HG02588 (cell line): Measurements from ENCODE around the gene FOXL3.

ENCODE experiments used
- ATAC-seq: cut with Tn5 transposase; IDR thresholded peaks from one replicate; pipeline ENCODE4 v1.9.1; 2021; ENCODE audit warnings: mild to moderate bottlenecking, moderate library complexity; ENCODE audit not compliant: unreplicated experiment

Gene FOXL3

DNA sequence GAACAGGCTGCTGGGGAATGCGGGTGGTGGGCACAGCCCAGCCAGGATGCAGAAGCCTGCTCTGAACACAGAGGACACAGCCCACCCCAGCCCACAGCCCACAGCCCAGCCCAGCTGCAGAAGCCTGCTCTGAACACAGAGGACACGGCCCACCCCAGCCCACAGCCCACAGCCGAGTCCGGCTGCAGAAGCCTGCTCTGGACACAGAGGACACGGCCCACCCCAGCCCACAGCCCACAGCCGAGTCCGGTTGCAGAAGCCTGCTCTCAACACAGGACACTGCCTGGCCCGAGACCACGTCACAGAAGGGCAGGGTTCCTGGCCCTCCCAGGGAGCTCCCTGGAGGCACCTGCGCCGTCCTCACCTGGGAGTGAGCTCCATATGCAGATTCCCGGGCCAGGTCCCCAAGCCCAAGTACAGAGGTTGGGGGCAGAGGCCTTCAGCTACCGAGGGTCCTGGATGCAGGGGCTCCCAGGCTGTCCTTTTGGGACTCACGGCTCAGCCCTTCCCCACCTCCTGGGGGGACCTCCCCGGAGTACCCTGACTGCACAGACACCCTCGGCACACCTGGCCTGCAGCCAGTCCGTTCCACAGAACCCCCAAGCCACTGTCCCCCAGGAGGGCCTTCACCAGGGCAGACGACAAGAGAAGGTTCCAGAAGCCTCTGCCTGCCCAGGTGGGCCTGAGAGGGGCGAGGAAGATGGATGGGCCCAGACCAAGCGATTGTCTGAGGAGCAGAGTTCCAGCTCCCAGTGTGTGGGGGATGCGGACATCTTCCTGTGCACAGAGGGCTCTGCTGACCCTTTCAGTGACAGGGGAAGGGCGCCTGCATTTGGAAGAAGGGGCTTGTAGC is 23.7 kb upstream of the FOXL3 start:
- ATAC-seq, result no peak

DNA sequence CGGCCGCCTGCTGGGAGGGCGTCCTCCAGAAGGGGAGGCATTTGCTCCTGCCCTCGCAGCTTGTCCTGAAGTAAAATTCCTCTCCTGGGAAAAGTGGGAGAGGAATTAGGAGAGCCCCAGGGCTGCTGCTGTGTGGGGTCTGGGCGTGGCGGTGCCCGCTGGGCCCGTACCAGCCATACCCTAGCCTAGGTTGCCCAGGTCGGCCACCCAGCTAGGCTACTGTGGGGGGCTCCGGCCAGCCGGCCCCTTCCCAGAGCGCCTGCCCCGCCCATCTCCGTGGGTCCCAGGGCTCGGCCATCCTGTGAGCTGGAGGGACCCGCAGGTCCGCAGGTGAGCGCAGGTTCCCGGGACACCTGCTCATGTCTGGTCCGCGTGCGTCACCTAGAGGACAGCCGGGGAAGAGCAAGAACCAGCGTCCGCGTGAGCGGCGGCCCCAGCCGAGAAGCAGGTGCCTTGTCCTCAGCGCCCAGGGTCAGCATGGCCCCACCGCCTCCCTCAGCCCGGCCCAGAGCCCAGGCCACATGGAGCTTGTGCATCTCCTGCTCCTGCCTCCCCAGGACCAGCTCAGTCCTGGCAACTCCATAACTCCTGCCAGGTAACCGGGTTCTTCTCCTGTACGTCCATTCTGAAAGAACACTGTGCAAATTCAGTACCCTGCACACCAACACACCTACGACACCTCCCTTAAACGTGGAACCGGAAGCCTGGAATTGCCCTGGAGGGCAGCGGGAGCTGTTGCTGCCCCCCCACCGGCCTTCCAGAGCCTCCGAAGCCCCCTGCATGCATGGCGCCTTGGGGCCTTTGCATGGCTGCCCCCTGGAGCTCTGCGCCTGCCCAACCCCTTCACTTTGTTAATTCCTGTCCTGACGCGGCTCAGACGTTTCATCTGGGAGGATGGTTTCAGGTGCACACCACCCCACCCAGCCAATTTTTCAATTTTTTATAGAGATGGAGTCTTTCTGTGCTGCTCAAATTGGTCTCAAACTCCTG is 22.8 kb upstream of the FOXL3 start:
- no peak for ATAC-seq

DNA sequence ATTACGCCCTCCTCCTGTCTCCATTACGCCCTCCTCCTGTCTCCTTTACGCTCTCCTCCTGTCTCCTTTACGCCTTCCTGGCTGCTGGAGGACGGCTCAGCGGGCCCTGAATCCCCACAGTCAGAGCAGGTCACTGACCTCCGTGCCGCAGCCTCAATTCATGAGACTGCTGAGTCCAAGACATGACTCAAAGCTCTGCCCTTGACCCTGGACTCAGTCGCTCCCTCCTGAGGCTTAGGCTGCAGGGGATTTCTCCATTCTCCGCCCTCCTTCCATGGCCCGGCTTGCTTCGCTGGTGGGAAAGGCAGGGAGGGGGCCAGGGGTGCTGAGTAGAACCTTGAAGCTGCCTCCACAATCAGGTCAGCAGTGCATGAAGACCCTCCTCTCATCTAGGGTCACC is 21.0 kb upstream of the FOXL3 start:
- ATAC-seq, result no peak

GRCh38 chr7:269721-270120 is 20.2 kb upstream of the FOXL3 start:
- ATAC-seq, result no peak

GRCh38 chr7:270351-270983 is 19.5 kb upstream of the FOXL3 start:
- no peak for ATAC-seq

DNA sequence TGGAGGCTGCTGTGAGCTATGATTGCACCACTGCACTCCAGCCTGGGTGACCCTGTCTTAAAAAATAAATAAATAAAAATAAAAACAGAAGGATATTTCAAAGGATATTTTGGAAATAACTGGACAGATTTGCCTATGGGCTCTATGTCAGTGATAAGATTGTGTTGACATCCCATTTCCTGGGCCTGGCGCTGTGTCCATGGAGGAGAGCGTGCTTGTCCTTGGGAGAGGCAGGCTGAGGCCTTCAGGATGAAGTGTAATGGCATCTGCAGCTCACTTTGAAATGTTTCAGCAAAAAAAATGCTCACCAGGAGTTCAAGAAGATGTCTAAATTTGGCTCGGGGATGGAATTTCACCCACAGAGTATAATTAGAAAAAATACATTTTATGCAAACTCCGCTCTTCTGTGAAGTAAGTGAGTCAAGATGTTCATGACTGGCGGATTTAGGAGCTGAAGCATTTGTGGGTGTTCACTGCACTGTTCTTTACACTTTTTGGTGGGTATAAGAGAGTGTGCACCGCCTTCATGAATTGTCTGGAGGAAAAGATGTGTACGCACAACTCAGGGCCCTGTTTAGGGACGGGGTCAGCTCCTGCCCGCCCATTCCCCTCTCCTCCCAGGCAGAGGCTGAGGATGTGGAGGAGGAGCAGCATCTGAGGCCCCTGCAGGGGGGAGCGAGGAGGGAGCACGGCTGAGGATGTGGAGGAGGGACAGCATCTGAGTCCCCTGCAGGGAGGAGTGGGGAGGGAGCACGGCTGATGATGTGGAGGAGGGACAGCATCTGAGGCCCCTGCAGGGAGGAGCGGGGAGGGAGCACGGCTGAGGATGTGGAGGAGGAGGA is 18.5 kb upstream of the FOXL3 start:
- ATAC-seq, result no peak

DNA sequence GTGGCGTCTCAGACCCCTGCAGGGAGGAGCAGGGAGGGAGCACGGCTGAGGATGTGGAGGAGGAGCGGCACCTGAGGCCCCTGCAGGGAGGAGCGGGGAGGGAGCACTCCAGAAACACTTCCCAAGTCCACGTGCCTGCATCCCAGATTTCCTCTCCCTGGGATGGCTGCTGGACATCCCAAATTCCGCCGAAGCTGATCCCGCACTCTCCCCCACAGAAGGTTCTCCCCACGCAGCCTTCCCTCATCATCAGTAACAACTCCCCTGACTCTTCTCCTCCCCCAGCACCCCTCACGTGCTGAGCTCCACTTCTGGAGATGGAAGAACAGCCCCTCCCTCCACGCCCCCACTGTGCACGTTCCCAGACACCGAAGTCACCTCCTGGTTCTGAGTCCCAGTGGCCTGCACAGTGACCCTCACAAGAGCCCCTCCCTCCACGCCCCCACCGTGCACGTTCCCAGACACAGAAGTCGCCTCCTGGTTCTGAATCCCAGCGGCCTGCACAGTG is 17.8 kb upstream of the FOXL3 start:
- ATAC-seq, result no peak

GRCh38 chr7:272631-273030 is 17.3 kb upstream of the FOXL3 start:
- no peak for ATAC-seq

GRCh38 chr7:273327-273726 is 16.6 kb upstream of the FOXL3 start:
- no peak for ATAC-seq

- no peak for ATAC-seq
These were observed 15.7 kb upstream of the FOXL3 start for GRCh38 chr7:274266-274665.

GRCh38 chr7:276230-276835 is 13.6 kb upstream of the FOXL3 start:
- ATAC-seq, result no peak

- no peak for ATAC-seq
These were observed 12.7 kb upstream of the FOXL3 start for GRCh38 chr7:277228-277627.

GRCh38 chr7:278081-278480 is 11.9 kb upstream of the FOXL3 start:
- ATAC-seq, result no peak

- ATAC-seq, result no peak
These were observed 10.1 kb upstream of the FOXL3 start for GRCh38 chr7:279821-280220.

DNA sequence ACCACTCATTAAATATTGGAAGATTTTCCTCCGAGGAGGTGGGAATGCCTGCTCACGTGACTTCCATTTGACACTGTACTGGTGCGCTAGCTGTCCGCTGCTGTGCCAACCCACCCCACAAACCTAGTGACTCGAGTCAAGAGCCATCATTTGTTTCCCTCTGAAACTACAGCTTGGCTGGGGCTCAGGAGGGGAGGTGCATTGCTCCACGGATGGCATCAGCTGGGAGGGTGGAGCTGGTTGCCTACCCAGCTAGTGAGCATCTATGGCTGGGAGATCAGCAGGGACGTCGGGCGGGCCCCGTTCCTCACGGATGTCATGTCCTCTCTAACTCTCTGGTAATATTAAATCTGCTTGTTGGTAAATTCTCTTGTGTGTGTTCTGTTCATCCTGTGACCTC is 9.5 kb upstream of the FOXL3 start:
- no peak for ATAC-seq

GRCh38 chr7:281637-282036 is 8.3 kb upstream of the FOXL3 start:
- no peak for ATAC-seq

DNA sequence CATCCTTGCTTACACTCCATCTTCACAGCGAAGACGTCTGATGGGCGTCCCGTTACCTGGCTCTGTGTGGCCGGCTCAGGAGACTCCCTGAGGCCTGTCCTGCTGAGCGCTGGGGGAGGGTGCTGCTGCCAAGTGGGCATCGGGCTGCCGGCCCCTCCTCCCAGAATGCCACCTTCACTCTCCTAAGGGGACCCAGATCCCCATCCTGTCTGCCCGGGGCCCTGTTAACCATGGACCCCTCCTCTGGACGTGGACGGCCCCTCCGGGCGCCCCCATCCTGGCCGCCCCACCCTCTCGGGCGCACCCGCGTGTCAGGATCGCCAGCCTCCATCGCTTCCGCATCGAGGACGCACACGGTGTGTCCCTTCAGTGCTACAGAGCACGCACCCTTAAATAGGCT is 7.3 kb upstream of the FOXL3 start:
- ATAC-seq, result no peak

DNA sequence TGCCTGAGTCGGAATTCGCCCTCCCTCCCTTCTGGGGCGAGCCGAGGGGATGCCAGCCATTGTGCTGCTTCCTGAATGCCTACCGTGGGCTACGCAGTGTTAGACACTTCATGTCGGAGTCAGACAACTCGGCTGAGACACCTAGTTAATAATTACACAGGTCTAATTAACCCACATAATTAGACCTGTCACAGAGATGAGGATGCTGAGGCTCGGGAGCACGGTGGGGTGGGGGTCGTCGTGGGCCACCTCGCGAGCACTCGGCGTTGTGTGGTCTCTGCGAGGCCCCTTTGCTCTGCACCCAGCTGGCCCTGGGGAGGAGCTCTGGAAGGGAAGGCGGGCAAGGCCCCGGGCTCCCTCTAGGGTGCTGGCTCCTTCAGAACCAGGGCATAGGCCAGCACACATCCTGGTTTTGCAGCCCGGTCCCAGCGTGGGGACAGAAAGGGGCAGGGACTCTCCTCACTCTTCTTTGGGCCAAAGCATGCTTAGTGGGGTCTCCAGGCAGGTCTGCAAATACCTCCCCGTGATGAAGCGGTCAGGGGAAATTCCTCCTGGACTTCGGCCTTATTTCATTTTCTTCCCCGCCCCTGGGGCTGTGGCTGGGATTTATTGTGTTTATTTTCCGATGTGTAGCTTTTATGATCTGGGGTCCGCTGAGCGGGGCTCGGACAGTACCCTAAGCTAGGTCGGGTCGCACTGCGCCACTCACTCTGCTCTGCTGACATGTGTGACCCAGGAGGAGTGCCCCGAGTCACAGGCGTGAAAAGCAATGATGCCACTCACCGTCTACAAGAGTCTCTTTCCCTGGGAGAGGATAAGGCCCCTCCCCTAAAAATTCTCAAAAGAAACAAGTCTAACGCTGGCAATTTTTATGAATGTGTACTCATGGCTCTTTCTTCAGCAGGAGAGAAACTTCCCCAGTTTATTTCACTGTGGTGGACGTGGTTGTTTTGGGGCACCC is 4.9 kb upstream of the FOXL3 start:
- no peak for ATAC-seq

DNA sequence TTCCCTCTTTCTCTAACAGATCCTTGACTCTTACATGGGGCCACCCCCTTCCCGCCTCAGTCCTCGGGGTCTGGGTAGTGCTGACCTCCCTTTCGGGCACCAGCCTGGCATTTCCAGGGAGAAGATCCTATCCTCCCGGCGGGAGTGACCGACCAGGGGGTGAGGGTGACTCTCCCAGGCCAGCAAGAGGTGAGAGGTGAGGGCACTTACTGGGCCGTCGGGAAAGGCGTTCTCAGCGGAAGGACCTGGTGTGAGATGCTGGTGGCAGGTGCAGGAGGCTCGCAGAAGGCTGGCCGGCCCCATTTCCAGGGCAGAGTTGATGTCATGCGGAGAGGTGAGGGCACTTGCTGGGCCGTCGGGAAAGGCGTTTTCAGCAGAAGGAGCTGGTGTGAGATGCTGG is 4.2 kb upstream of the FOXL3 start:
- ATAC-seq, result no peak
